Stimulated activated CD8-positive, alpha-beta memory T cell treated with anti-CD3 and anti-CD28 coated beads, Interleukin-15, amount 100 ng/mL, for 48 hours (primary cell): ENCODE measurements around the gene MESP2.

Experiments
- DNase-seq, 2 donors: peaks; one replicate each; pipeline ENCODE4 v3.0.0-alpha.2; 2020; ENCODE audit warnings: low read depth in 2 of 2

Gene MESP2

GRCh38 chr15:89776274-89777072 is at the start of gene MESP2:
TSS of gene MESP2 (plus strand) at chr15:89776332. CDS start at chr15:89776358, 26 bp downstream.
- DNase-seq, result peak; percentile 32 to 37

- no peak for DNase-seq
Measured at GRCh38 chr15:89728254-89728653, 47.9 kb upstream of the MESP2 start.

GRCh38 chr15:89731275-89731674 is 44.9 kb upstream of the MESP2 start:
- no peak for DNase-seq

- no peak for DNase-seq
Measured at GRCh38 chr15:89732451-89733172, 43.5 kb upstream of the MESP2 start.

GRCh38 chr15:89735773-89736172 is 40.4 kb upstream of the MESP2 start:
- no peak for DNase-seq

- peak; percentile 16 to 25 for DNase-seq
Measured at GRCh38 chr15:89740137-89740536, 36.0 kb upstream of the MESP2 start.

- no peak for DNase-seq
Measured at GRCh38 chr15:89743011-89743410, 33.1 kb upstream of the MESP2 start.

GRCh38 chr15:89743594-89743993 is 32.5 kb upstream of the MESP2 start:
- no peak for DNase-seq

- no peak for DNase-seq
Measured at GRCh38 chr15:89745131-89745530, 31.0 kb upstream of the MESP2 start.

GRCh38 chr15:89745768-89746167 is 30.4 kb upstream of the MESP2 start:
- DNase-seq, result no peak

- no peak for DNase-seq
Measured at GRCh38 chr15:89746386-89746780, 29.7 kb upstream of the MESP2 start.

GRCh38 chr15:89747708-89748682 is 28.1 kb upstream of the MESP2 start:
- no peak for DNase-seq

- DNase-seq, result no peak
Measured at GRCh38 chr15:89749054-89749453, 27.1 kb upstream of the MESP2 start.

- no peak for DNase-seq
Measured at GRCh38 chr15:89749526-89749925, 26.6 kb upstream of the MESP2 start.

GRCh38 chr15:89749951-89750559 is 26.1 kb upstream of the MESP2 start:
- no peak for DNase-seq

- peak; percentile 81 to 82 for DNase-seq
Measured at GRCh38 chr15:89750560-89751542, 25.3 kb upstream of the MESP2 start, which contains the start of gene MESP1. TSS of gene MESP1 (minus strand) at chr15:89751249. CDS start at chr15:89751231, 18 bp downstream.

- no peak for DNase-seq
Measured at GRCh38 chr15:89751748-89752147, 24.4 kb upstream of the MESP2 start.

- no peak for DNase-seq
Measured at GRCh38 chr15:89753855-89754254, 22.3 kb upstream of the MESP2 start.

GRCh38 chr15:89754361-89755154 is 21.6 kb upstream of the MESP2 start:
- DNase-seq, result no peak
